Activated CD8-positive, alpha-beta memory T cell treated with anti-CD3 and anti-CD28 coated beads, Interleukin-2, amount 10 ng/mL, durations not matched to agents 7 days and 5 days (primary cell): Measurements from ENCODE around the gene TPPP3. TPM values are rescaled to one million over a fixed set of nuclear protein-coding genes. Genes with fewer than 3 reads are reported as not detected.
A peak's percentile ranks its signal among the peaks of the same experiment; 100 is the strongest.
"Not testable (repeated sequence)": the region's sequence is repeated elsewhere in the genome, so short reads cannot be mapped to it uniquely, and the experiment has no call there.

ENCODE experiments used
- ATAC-seq: fragments of 150-1000 bp; cut with Tn5 transposase; one replicate; pipeline ENCODE4 v1.10.0; 2021; ENCODE audit warnings: moderate library complexity
- CTCF ChIA-PET: fragments of 350-600 bp; sonication (Branson Sonifier 250); formaldehyde crosslinking; loops from one replicate; lab custom pipeline; 2021; ENCODE audit warnings: antibody characterized with exemption; lab: Charles Lee
- DNase-seq: peaks from one replicate; pipeline ENCODE4 v3.0.0-alpha.2; 2020
- H3K27ac Mint-ChIP-seq: one replicate; pipeline ENCODE4 v1.8.0; 2021; ENCODE audit warnings: mild to moderate bottlenecking, mixed read lengths
- H3K27me3 Mint-ChIP-seq: one replicate; pipeline ENCODE4 v1.8.0; 2021; ENCODE audit warnings: mixed read lengths
- H3K36me3 Mint-ChIP-seq: one replicate; pipeline ENCODE4 v1.8.0; 2021; ENCODE audit warnings: mild to moderate bottlenecking, mixed read lengths
- H3K4me1 Mint-ChIP-seq: one replicate; pipeline ENCODE4 v1.8.0; 2021; ENCODE audit warnings: mixed read lengths
- H3K4me3 Mint-ChIP-seq: one replicate; pipeline ENCODE4 v1.8.0; 2021; ENCODE audit warnings: mild to moderate bottlenecking, moderate library complexity, mixed read lengths
- H3K9me3 Mint-ChIP-seq: one replicate; pipeline ENCODE4 v1.8.0; 2022; ENCODE audit warnings: low read depth, mixed read lengths
- total RNA-seq, 2 experiments: library from RNA; stranded (reverse); gene quantifications; one replicate each; pipeline ENCODE4 v1.2.3, GENCODE V29; 2021

The TPPP3 gene
- total RNA-seq, 2 experiments from 2014 or later = not detected

DNA sequence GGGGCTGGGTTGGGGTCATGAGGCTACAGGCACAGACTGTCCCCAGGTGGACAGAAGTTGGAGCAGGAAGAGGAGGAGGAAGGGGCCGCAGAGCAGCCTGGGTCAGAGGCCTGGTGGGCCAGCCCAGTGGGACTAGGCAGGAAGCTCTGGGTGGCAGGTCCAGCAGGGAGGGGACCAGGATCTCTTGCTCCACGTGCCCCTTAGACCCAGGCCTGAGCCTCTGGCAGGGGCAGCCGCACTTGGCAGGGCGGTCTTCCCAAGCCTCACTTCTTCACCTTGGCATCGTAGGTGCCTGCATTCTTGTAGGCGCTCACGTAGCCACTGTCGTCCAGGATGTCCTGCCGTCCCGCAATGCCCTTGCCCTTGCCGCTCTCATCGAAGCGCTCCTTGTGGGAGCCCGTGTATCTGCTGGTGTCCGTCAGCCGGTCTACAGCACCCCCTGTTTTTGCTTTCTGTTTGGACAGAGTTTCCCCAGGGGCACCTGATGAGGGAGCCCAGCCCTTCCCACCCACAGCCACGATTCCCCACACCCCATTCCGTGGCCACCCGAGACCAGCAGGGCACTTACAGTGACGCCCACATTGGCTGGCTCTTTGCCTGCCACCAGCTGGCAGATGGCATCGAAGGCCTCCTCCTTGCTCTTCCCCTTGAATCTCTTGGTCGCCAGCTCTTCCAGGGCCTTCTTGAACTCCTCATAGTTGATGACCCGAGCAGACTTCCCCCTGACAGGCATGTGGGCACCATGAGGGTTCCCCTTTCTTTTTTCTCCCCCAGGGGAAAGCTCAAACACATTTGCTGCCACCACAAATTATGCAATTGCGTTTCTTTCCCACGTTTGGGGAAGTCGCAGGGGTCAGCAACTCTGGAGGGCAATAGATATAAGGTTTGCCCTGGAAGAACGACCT, 3.1 kb downstream of the TPPP3 start:
- Mint-ChIP-seq H3K9me3 (no peaks in the 10 kb centered on the region), H3K36me3 (no peaks in the 10 kb centered on the region), H3K27me3 (peaks cover 40% of the 10 kb centered on the region), H3K27ac (no peak overlapping the region), H3K4me1 (peaks cover 7% of the 10 kb centered on the region), H3K4me3 (no peak overlapping the region)
- DNase-seq = no peak
- ATAC-seq = no peak
- CTCF ChIA-PET = no interaction called here

- DNase-seq (peak; percentile 31), ATAC-seq (no peak)
- H3K4me3 Mint-ChIP-seq = no peak overlapping the region
- peaks cover 34% of the 10 kb centered on the region for H3K27me3 Mint-ChIP-seq
- peaks cover 1% of the 10 kb centered on the region for H3K4me1 Mint-ChIP-seq
- H3K27ac Mint-ChIP-seq = no peak overlapping the region
- H3K36me3 Mint-ChIP-seq = no peaks in the 10 kb centered on the region
- CTCF ChIA-PET = interaction anchor here (1.0 to 1.4 kb wide), 2 partner anchors 11 to 40 kb away, joined by 3 to 5 read pairs; no protein-coding TSS in a partner anchor
- no peaks in the 10 kb centered on the region for H3K9me3 Mint-ChIP-seq
These were observed 4.7 kb downstream of the TPPP3 start for GRCh38 chr16:67388591-67388990.

- ATAC-seq = no peak
- peak; percentile 23 for DNase-seq
- no peaks in the 10 kb centered on the region for H3K36me3 Mint-ChIP-seq
- CTCF ChIA-PET = interaction anchor here (1.4 kb wide), 1 partner anchor 11 kb away, joined by 5 read pairs; no protein-coding TSS in a partner anchor
- no peak overlapping the region for H3K27ac Mint-ChIP-seq
- H3K4me3 Mint-ChIP-seq = no peak overlapping the region
- H3K9me3 Mint-ChIP-seq = no peaks in the 10 kb centered on the region
- peaks cover 32% of the 10 kb centered on the region for H3K27me3 Mint-ChIP-seq
- no peaks in the 10 kb centered on the region for H3K4me1 Mint-ChIP-seq
These were observed 5.1 kb downstream of the TPPP3 start for GRCh38 chr16:67388191-67388590.

GRCh38 chr16:67387479-67388079, 5.7 kb downstream of the TPPP3 start:
- no peaks in the 10 kb centered on the region for H3K4me1 Mint-ChIP-seq
- DNase-seq = peak; percentile 25
- CTCF ChIA-PET = no interaction called here
- H3K9me3 Mint-ChIP-seq = no peaks in the 10 kb centered on the region
- H3K36me3 Mint-ChIP-seq = no peaks in the 10 kb centered on the region
- H3K4me3 Mint-ChIP-seq = no peak overlapping the region
- no peak for ATAC-seq
- H3K27ac Mint-ChIP-seq = no peak overlapping the region
- H3K27me3 Mint-ChIP-seq = peaks cover 27% of the 10 kb centered on the region

- Mint-ChIP-seq H3K36me3 (no peaks in the 10 kb centered on the region), H3K4me3 (no peak overlapping the region), H3K4me1 (no peaks in the 10 kb centered on the region), H3K27ac (no peak overlapping the region), H3K27me3 (peaks cover 21% of the 10 kb centered on the region), H3K9me3 (no peaks in the 10 kb centered on the region)
- CTCF ChIA-PET = interaction anchor here (1.0 to 1.8 kb wide), 2 partner anchors 13 to 41 kb away, joined by 3 to 6 read pairs; no protein-coding TSS in a partner anchor
- ATAC-seq = no peak
- DNase-seq = peak; percentile 21
These were observed 6.3 kb downstream of the TPPP3 start for GRCh38 chr16:67386861-67387455.

DNA sequence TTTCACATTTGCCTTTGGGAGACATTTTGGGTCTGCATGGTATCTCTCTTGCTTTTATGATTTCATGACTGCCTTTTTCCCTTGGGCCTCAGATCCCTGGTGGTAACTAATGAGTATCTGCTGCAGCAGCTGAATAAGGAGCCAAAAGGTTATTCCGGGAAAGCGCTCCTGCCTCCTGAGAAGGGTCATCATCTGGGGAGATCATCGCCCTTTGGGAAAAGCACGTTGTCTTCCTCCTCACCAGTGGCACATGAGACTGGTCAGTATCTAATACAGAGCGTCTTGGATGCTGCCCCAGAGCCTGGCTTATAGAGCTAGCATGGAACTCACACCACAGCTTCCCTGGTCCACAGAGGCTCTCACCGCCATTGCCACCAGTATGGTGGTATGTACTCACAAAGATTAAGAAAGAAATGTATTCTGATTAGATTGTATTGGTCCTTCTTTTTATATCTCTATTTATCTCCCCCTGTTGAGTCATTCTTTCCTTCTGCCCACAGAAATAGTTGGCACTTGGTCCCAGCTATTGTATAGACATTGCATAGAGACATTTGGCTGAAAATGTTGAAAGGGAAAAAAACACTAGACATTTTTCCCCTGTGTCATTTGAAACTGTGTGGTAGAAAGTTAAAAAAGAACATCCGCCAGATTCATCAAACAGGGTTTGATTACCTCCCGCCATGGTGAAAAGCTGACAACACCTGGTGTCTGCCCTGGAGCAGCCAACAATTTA, 8.4 kb downstream of the TPPP3 start:
- no peak for ATAC-seq
- DNase-seq = peak; percentile 29
- Mint-ChIP-seq H3K27ac (no peak overlapping the region), H3K4me1 (no peaks in the 10 kb centered on the region), H3K4me3 (no peak overlapping the region), H3K9me3 (no peaks in the 10 kb centered on the region), H3K27me3 (peaks cover 21% of the 10 kb centered on the region), H3K36me3 (no peaks in the 10 kb centered on the region)
- CTCF ChIA-PET = interaction anchor here (0.6 to 1.8 kb wide), 4 partner anchors 15 to 266 kb away, joined by 3 to 6 read pairs (median 4); no protein-coding TSS in a partner anchor

GRCh38 chr16:67383284-67383683, 10.0 kb downstream of the TPPP3 start:
- Mint-ChIP-seq H3K9me3 (no peaks in the 10 kb centered on the region), H3K27ac (no peak overlapping the region), H3K4me1 (no peaks in the 10 kb centered on the region), H3K27me3 (peaks cover 19% of the 10 kb centered on the region), H3K36me3 (no peaks in the 10 kb centered on the region), H3K4me3 (no peak overlapping the region)
- CTCF ChIA-PET = interaction anchor here (0.6 to 1.8 kb wide), 4 partner anchors 17 to 79 kb away, joined by 3 to 5 read pairs (median 4); no protein-coding TSS in a partner anchor
- ATAC-seq = no peak
- no peak for DNase-seq

GRCh38 chr16:67378642-67379041, 14.7 kb downstream of the TPPP3 start:
- Mint-ChIP-seq H3K4me3 (no peak overlapping the region), H3K36me3 (no peaks in the 10 kb centered on the region), H3K27ac (no peak overlapping the region), H3K4me1 (no peaks in the 10 kb centered on the region), H3K27me3 (peaks cover 13% of the 10 kb centered on the region), H3K9me3 (no peaks in the 10 kb centered on the region)
- CTCF ChIA-PET = interaction anchor here (0.6 to 1.0 kb wide), 3 partner anchors 16 to 49 kb away, joined by 3 read pairs; no protein-coding TSS in a partner anchor
- DNase-seq (no peak), ATAC-seq (no peak)

DNA sequence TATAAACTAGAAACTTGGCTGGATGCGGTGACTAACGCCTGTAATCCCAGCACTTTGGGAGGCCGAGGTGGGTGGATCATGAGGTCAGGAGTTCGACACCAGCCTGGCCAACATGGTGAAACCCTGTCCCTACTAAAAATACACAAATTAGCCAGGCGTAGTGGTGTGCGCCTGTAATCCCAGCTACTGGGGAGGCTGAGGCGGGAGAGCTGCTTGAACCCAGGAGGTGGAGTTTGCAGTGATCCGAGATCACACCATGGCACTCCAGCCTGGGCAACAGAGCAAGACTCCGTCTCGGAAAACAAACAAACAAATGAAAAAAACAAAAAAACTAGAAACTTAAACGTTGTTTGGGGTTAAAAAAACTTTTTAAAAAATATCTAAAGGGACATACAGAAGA, 17.3 kb downstream of the TPPP3 start:
- H3K27ac Mint-ChIP-seq, H3K4me1 Mint-ChIP-seq, ATAC-seq, H3K4me3 Mint-ChIP-seq, DNase-seq, H3K36me3 Mint-ChIP-seq, H3K9me3 Mint-ChIP-seq, CTCF ChIA-PET: not testable (repeated sequence)
- peaks cover 13% of the 10 kb centered on the region for H3K27me3 Mint-ChIP-seq

DNA sequence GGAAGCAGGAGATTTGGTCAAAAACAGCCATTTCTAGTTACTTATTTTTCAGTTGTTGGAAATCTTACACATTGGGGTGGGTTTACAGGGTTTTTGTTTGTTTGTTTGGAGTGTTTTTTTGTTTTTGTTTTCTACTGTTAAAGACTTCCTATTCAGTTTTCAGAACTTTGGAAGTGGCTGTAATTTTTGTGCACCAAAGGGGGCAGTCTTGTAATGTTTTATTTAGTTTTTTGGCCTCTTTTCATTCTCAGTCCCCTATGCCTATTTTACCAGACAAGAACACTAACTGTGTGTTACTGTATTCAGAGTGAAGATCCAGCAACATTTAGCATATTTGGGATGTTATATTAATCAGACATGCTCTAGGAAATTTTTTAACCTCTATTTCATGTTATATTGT, 20.6 kb downstream of the TPPP3 start:
- Mint-ChIP-seq H3K27ac (no peak overlapping the region), H3K4me1 (no peaks in the 10 kb centered on the region), H3K4me3 (no peak overlapping the region), H3K36me3 (no peaks in the 10 kb centered on the region), H3K27me3 (peaks cover 6% of the 10 kb centered on the region), H3K9me3 (no peaks in the 10 kb centered on the region)
- DNase-seq (no peak), ATAC-seq (no peak)
- CTCF ChIA-PET = interaction anchor here (1.8 kb wide), 1 partner anchor 21 kb away, joined by 5 read pairs; the partner anchor contains the start of gene TPPP3

GRCh38 chr16:67370661-67371060, 22.6 kb downstream of the TPPP3 start:
- Mint-ChIP-seq H3K4me3 (no peak overlapping the region), H3K27me3 (no peaks in the 10 kb centered on the region), H3K36me3 (no peaks in the 10 kb centered on the region), H3K4me1 (peaks cover 2% of the 10 kb centered on the region), H3K27ac (no peak overlapping the region), H3K9me3 (no peaks in the 10 kb centered on the region)
- no peak for ATAC-seq
- CTCF ChIA-PET = no interaction called here
- DNase-seq = no peak

DNA sequence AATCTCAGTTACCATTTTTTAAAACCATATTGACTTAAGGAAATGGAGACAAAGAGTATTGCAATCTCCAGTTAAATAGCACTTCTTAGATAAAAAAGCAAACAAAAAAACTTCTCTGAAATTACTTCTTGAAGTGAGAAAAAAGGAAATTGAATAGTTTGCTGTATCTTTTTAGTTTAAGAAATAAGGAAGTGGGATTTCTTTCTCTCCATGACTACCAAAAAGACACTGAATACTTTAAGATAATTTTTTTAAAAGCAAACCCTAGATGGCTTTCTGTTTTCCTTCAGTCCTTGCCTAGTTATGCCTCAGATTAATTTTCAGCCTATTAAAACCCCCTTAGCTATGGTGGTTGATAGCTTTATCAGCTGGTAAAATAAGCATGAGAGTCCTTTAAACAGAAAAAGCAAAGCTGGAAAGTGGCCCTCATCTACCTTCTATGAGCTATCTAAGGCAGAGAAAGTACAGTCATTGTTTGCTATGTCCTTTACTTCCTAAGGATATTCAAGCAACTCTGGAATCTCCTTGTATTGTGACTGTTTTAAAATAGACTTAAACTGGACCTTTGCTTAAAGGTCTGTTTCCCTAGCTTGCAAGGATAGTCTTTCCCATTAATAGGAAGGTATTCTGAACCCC, 28.6 kb downstream of the TPPP3 start:
- no peak for ATAC-seq
- H3K9me3 Mint-ChIP-seq = no peaks in the 10 kb centered on the region
- no peak overlapping the region for H3K27ac Mint-ChIP-seq
- H3K36me3 Mint-ChIP-seq = no peaks in the 10 kb centered on the region
- no peak overlapping the region for H3K4me3 Mint-ChIP-seq
- CTCF ChIA-PET = interaction anchor here (1.6 kb wide), 1 partner anchor 35 kb away, joined by 4 read pairs; no protein-coding TSS in a partner anchor
- DNase-seq = no peak
- peaks cover 23% of the 10 kb centered on the region for H3K27me3 Mint-ChIP-seq
- peaks cover 6% of the 10 kb centered on the region for H3K4me1 Mint-ChIP-seq
